GM12878 (cell line): ENCODE measurements around the gene CKS2. TPM values are rescaled to one million over a fixed set of nuclear protein-coding genes. Genes with fewer than 3 reads are reported as not detected.

Experiments used
- ATAC-seq: fragments of 200-7000 bp; cut with Tn5 transposase; 3 replicates; pipeline ENCODE4 v1.9.1; 2020; ENCODE audit warnings: mild to moderate bottlenecking, moderate library complexity
- BruUV-seq: library from RNA; stranded (reverse); fragments of 400-500 nt; replicated peaks from 2 replicates; lab custom pipeline; 2021; lab: Mats Ljungman, UMichigan
- CTCF ChIA-PET: fragments of 300-600 bp; sonication (Branson Sonifier 250); formaldehyde crosslinking; extraction: SDS; loops from one replicate; lab custom pipeline; 2021; ENCODE audit warnings: inconsistent platforms; lab: Yijun Ruan, JAX
- POLR2A ChIA-PET: fragments of 350-600 bp; formaldehyde crosslinking; extraction: SDS; loops from one replicate; lab custom pipeline; 2021; ENCODE audit warnings: inconsistent platforms; lab: Charles Lee
- RAD21 ChIA-PET: fragments of 300-600 bp; sonication (Branson Sonifier 250); formaldehyde crosslinking; loops from one replicate; lab custom pipeline; 2023; ENCODE audit warnings: antibody characterized with exemption; ENCODE audit not compliant: unreplicated experiment; lab: Charles Lee
- SMC1A ChIA-PET: fragments of 300-600 bp; sonication (Branson Sonifier 250); formaldehyde crosslinking; loops from one replicate; lab custom pipeline; 2023; ENCODE audit not compliant: unreplicated experiment, uncharacterized antibody; lab: Charles Lee
- DNase-seq: peaks from one replicate; pipeline ENCODE4 v3.0.0-alpha.2; 2011; ENCODE audit warnings: low read depth, low spot score
- FAIRE-seq: peaks from 3 replicates; lab custom pipeline; 2011; peaks lifted over from hg19 to GRCh38; lab: Jason Lieb, UNC
- H2AFZ ChIP-seq: 2 replicates; pipeline ENCODE4 v1.6.0; 2011; ENCODE audit warnings: low read depth, low read length, control low read depth; ENCODE audit not compliant: control insufficient read depth
- H3K27ac ChIP-seq: 2 replicates; pipeline ENCODE4 v1.5.1; 2011; ENCODE audit warnings: control low read depth; ENCODE audit not compliant: control insufficient read depth, insufficient read depth
- H3K27me3 ChIP-seq, 2 experiments: replicated peaks in 1 of 2; 2 replicates each; pipeline versions ENCODE4 v1.6.0 to v1.6.1; 2011; ENCODE audit warnings: low read length in 1 of 2; ENCODE audit not compliant: control insufficient read depth in 2 of 2, insufficient read depth in 2 of 2
- H3K36me3 ChIP-seq, 2 experiments: 2 replicates each; pipeline ENCODE4 v1.5.1; 2011; ENCODE audit warnings: low read length in 1 of 2; ENCODE audit not compliant: control insufficient read depth in 2 of 2, insufficient read depth in 2 of 2
- H3K4me1 ChIP-seq: 2 replicates; pipeline ENCODE4 v1.6.1; 2011; ENCODE audit warnings: mild to moderate bottlenecking, low read length, moderate library complexity, mixed read lengths; ENCODE audit not compliant: control insufficient read depth, insufficient read depth
- H3K4me2 ChIP-seq: 2 replicates; pipeline ENCODE4 v1.6.0; 2011; ENCODE audit warnings: control low read depth; ENCODE audit not compliant: control insufficient read depth, insufficient read depth
- H3K4me3 ChIP-seq: fragments of 200-600 bp; sonication (generic); 2 replicates; pipeline ENCODE4 v1.5.1; 2016
- H3K79me2 ChIP-seq: 2 replicates; pipeline ENCODE4 v1.6.0; 2011; ENCODE audit warnings: low read length; ENCODE audit not compliant: control insufficient read depth, insufficient read depth
- H3K9ac ChIP-seq: 2 replicates; pipeline ENCODE4 v1.8.0; 2011; ENCODE audit warnings: low read length, control low read depth, mixed read lengths; ENCODE audit not compliant: control insufficient read depth, insufficient read depth
- H3K9me3 ChIP-seq: replicated peaks from 3 replicates; pipeline ENCODE4 v1.5.1; 2011; ENCODE audit warnings: mild to moderate bottlenecking, low read length; ENCODE audit not compliant: control insufficient read depth, insufficient read depth
- H4K20me1 ChIP-seq: 2 replicates; pipeline ENCODE4 v1.6.0; 2011; ENCODE audit not compliant: control insufficient read depth, insufficient read depth
- BCL11A ChIP-seq: IDR thresholded peaks from 2 replicates; pipeline ENCODE4 v1.6.1; 2011; ENCODE audit warnings: low read depth, low read length
- BRCA1 ChIP-seq: IDR thresholded peaks from 2 replicates; pipeline ENCODE4 v1.6.1; 2011; ENCODE audit warnings: low read depth, low read length, improper control_type of control experiment
- EGR1 ChIP-seq, 2 experiments: IDR thresholded peaks; 1 replicate in 1 of 2; 2 replicates in 1 of 2; pipeline ENCODE4 v1.6.1; 2011 to 2012; ENCODE audit warnings: low read depth in 2 of 2, low read length in 2 of 2, borderline replicate concordance in 1 of 2, mild to moderate bottlenecking in 1 of 2, moderate library complexity in 1 of 2
- EZH2 ChIP-seq: IDR thresholded peaks from 2 replicates; pipeline ENCODE4 v1.6.1; 2012; ENCODE audit warnings: low read depth, mild to moderate bottlenecking, control low read depth, inconsistent platforms, low read length, borderline replicate concordance; ENCODE audit not compliant: control insufficient read depth
- FOXK2 ChIP-seq: fragments of 450-650 bp; IDR thresholded peaks from 2 replicates; pipeline ENCODE4 v1.6.1; 2017; ENCODE audit warnings: mild to moderate bottlenecking, moderate library complexity
- HDAC2 ChIP-seq: fragments of 200-600 bp; sonication (generic); IDR thresholded peaks from 2 replicates; pipeline ENCODE4 v1.6.1; 2017
- HDGF ChIP-seq: fragments of 450-650 bp; IDR thresholded peaks from 2 replicates; pipeline ENCODE4 v1.6.1; 2016; ENCODE audit warnings: antibody characterized with exemption
- IKZF1 ChIP-seq: fragments of 450-650 bp; conservative IDR thresholded peaks from 2 replicates; pipeline ENCODE4 v1.6.1; 2017; ENCODE audit warnings: antibody characterized with exemption, mild to moderate bottlenecking
- JUNB ChIP-seq: IDR thresholded peaks from 2 replicates; pipeline ENCODE4 v1.6.1; 2016; ENCODE audit warnings: antibody characterized with exemption, mild to moderate bottlenecking
- NR2C2 ChIP-seq: IDR thresholded peaks from 2 replicates; pipeline ENCODE4 v1.6.1; 2011; ENCODE audit warnings: borderline replicate concordance, low read depth; ENCODE audit not compliant: control insufficient read depth, insufficient read length
- RAD21 ChIP-seq: IDR thresholded peaks from 2 replicates; pipeline ENCODE4 v1.6.1; 2011; ENCODE audit warnings: mild to moderate bottlenecking, low read depth, low read length, moderate library complexity; ENCODE audit not compliant: insufficient read depth
- RBBP5 ChIP-seq: fragments of 200-600 bp; sonication (generic); conservative IDR thresholded peaks from 2 replicates; pipeline ENCODE4 v1.6.1; 2016
- SIN3A ChIP-seq: IDR thresholded peaks from 2 replicates; pipeline ENCODE4 v1.6.1; 2012; ENCODE audit warnings: low read depth, low read length, improper control_type of control experiment
- SMAD1 ChIP-seq: fragments of 450-650 bp; IDR thresholded peaks from 2 replicates; pipeline ENCODE4 v1.6.1; 2018; ENCODE audit warnings: mild to moderate bottlenecking, low read depth; ENCODE audit not compliant: partially characterized antibody
- TCF3 ChIP-seq: IDR thresholded peaks from 2 replicates; pipeline ENCODE4 v1.6.1; 2012; ENCODE audit warnings: low read depth, mild to moderate bottlenecking, low read length, borderline replicate concordance; ENCODE audit not compliant: insufficient read depth
- WRNIP1 ChIP-seq: IDR thresholded peaks from 2 replicates; pipeline ENCODE4 v1.6.1; 2011; ENCODE audit warnings: low read depth, low read length, improper control_type of control experiment, borderline replicate concordance
- WGBS: methylation state at CpG from one replicate; pipeline ENCODE4 v1.1.6; 2016; ENCODE audit warnings: low lambda C conversion rate; ENCODE audit not compliant: insufficient replicate concordance, insufficient coverage; ENCODE audit errors: missing lambda C conversion rate; 5-methylcytosine and 5-hydroxymethylcytosine counted together
- in situ Hi-C: fragments of 300-500 bp; cut with MboI; formaldehyde crosslinking; loops from 9 replicates; pipeline ENCODE4 v1.14.3; 2018; ENCODE audit warnings: mixed read lengths
- intact Hi-C: fragments of 100-400 bp; cut with micrococcal nuclease; formaldehyde crosslinking; loops from one replicate; pipeline ENCODE4 v1.14.2; 2022; ENCODE audit not compliant: unreplicated experiment
- polyA plus RNA-seq, 11 experiments: library from polyadenylated mRNA; depleted of rRNA in 4 of 11; unstranded in 6 of 11; stranded (reverse) in 5 of 11; fragments of >200 nt; fragmentation: Nextera tagmentation in 4 of 11; fragmentation: Illumina TruSeq in 1 of 11; extraction: Ambion mirVana in 4 of 11; extraction: Trizol in 1 of 11; gene quantifications; 1 replicate in 1 of 11; 2 replicates in 10 of 11; pipeline versions ENCODE4 v1.2.1 to v1.2.3, GENCODE V29; 2011 to 2016; ENCODE audit warnings: inconsistent platforms in 2 of 11, missing spikeins in 2 of 11, low read depth in 1 of 11
- total RNA-seq, 4 experiments: library from RNA; depleted of rRNA in 3 of 4; stranded (reverse); fragments of >200 nt in 3 of 4; fragmentation: Illumina TruSeq in 1 of 4; extraction: Trizol in 1 of 4; gene quantifications; 2 replicates each; pipeline versions ENCODE4 v1.2.1 to v1.2.3, GENCODE V29; 2013 to 2021
- TF ChIP-seq, protein P1 (sequence below): fragments of 450-650 bp; IDR thresholded peaks from 2 replicates; pipeline ENCODE4 v1.6.1; 2017; ENCODE audit warnings: borderline replicate concordance
- TF ChIP-seq, protein P2 (sequence below): IDR thresholded peaks from 2 replicates; pipeline ENCODE4 v1.6.1; 2012; ENCODE audit warnings: low read length, inconsistent platforms
- TF ChIP-seq, protein P3 (sequence below): fragments of 450-650 bp; IDR thresholded peaks from 2 replicates; pipeline ENCODE4 v1.6.1; 2014; ENCODE audit warnings: mild to moderate bottlenecking

Gene CKS2
- total and polyA plus RNA-seq, 10 of the 15 experiments (the other 5 are each of a cell fraction or from before 2014, with no cell fraction given), result 172 to 1,251 (median 503) TPM

DNA sequence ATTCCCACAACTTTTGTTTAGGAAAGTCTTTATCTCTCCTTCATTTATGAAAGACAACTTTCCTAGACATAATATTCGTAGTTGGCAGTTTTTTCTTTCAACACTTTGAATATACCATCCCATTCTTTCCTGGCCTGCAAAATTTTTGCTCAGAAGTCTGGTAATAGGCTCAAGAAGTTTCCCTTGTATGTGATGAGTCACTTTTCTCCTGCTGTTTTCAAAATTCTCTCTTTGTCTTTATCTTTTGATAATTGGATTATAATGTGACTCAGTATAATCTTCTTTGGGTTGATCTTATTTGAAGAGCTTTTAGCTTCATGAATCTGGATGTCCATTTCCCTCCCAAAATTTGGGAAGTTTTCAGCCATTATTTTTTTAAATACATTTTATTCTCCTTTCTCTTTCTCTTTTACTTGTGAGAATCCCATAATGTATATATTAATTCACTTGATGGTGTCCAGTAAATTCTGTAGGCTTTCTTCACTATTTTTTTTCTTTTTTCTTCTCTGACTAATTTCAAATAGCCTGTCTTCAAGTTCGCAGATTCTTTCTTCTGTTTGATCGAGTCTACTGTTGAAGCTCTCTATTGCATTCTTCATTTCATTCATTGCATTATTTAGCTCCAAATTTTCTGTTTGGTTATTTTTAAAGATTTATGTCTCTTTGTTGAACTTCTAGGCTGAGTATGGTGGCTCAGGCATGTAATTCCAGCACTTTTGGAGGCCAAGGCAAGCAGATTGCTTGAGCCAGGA, 37.3 kb upstream of the CKS2 start (continued):
- TF ChIP-seq, protein P1, sequence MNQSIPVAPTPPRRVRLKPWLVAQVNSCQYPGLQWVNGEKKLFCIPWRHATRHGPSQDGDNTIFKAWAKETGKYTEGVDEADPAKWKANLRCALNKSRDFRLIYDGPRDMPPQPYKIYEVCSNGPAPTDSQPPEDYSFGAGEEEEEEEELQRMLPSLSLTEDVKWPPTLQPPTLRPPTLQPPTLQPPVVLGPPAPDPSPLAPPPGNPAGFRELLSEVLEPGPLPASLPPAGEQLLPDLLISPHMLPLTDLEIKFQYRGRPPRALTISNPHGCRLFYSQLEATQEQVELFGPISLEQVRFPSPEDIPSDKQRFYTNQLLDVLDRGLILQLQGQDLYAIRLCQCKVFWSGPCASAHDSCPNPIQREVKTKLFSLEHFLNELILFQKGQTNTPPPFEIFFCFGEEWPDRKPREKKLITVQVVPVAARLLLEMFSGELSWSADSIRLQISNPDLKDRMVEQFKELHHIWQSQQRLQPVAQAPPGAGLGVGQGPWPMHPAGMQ, result no peak
- TF ChIP-seq NR2C2 (no peak), EGR1 (IDR thresholded peaks at IDR 0.05; ENCODE audit: borderline replicate concordance in 1 of 2, low read depth in 2 of 2, low read length in 2 of 2) (no peak), JUNB (no peak), WRNIP1 (no peak), HDAC2 (no peak)
- TF ChIP-seq, protein P2, sequence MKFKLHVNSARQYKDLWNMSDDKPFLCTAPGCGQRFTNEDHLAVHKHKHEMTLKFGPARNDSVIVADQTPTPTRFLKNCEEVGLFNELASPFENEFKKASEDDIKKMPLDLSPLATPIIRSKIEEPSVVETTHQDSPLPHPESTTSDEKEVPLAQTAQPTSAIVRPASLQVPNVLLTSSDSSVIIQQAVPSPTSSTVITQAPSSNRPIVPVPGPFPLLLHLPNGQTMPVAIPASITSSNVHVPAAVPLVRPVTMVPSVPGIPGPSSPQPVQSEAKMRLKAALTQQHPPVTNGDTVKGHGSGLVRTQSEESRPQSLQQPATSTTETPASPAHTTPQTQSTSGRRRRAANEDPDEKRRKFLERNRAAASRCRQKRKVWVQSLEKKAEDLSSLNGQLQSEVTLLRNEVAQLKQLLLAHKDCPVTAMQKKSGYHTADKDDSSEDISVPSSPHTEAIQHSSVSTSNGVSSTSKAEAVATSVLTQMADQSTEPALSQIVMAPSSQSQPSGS, result no peak

GRCh38 chr9:89274838-89275237, 36.2 kb upstream of the CKS2 start:
- ChIA-PET POLR2A (no interaction called here), CTCF (no interaction called here), RAD21 (no interaction called here), SMC1A (no interaction called here)
- H3K36me3 ChIP-seq, result no peaks in the 10 kb centered on the region
- no TSS peak for BruUV-seq
- H3K4me2 ChIP-seq, result no peak overlapping the region
- in situ Hi-C loops, result loop anchor here (5.0 kb wide), 1 partner anchor 683 kb away; no protein-coding TSS in a partner anchor
- FAIRE-seq (no peak), ATAC-seq (no peak), DNase-seq (no peak)
- H3K4me3 ChIP-seq, result no peak overlapping the region
- peaks cover 3% of the 10 kb centered on the region; the same call in 1 of the 2 replicates for H3K4me1 ChIP-seq
- H3K9me3 ChIP-seq, result peaks cover 5% of the 10 kb centered on the region; the same call in 2 of the 3 replicates
- no peaks in the 10 kb centered on the region for H4K20me1 ChIP-seq
- 27% methylated on average over 5 of the region's 5 CpGs for WGBS
- intact Hi-C loops, result loop anchor here (5.0 kb wide), 1 partner anchor 93 kb away; no protein-coding TSS in a partner anchor
- no peaks in the 10 kb centered on the region for H3K79me2 ChIP-seq
- no peak overlapping the region for H2AFZ ChIP-seq
- H3K9ac ChIP-seq, result no peak overlapping the region
- H3K27ac ChIP-seq, result no peak overlapping the region
- H3K27me3 ChIP-seq, result no peaks in the 10 kb centered on the region
- TF ChIP-seq, protein P3, sequence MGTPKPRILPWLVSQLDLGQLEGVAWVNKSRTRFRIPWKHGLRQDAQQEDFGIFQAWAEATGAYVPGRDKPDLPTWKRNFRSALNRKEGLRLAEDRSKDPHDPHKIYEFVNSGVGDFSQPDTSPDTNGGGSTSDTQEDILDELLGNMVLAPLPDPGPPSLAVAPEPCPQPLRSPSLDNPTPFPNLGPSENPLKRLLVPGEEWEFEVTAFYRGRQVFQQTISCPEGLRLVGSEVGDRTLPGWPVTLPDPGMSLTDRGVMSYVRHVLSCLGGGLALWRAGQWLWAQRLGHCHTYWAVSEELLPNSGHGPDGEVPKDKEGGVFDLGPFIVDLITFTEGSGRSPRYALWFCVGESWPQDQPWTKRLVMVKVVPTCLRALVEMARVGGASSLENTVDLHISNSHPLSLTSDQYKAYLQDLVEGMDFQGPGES, result no peak
- TF ChIP-seq BCL11A (no peak), RBBP5 (no peak), FOXK2 (no peak), RAD21 (no peak), TCF3 (no peak), SMAD1 (no peak), EZH2 (no peak), HDGF (no peak), BRCA1 (no peak), IKZF1 (no peak), SIN3A (no peak)
- TF ChIP-seq, protein P2, result no peak
